Fibroblast of skin of left biceps (primary cell): ENCODE results near the gene LCP2.
A peak's percentile ranks its signal among the peaks of the same experiment; 100 is the strongest.

Experiments used
- DNase-seq, 2 experiments: peaks; one replicate each; pipeline ENCODE4 v3.0.0-alpha.2; 2013; ENCODE audit warnings: low read depth in 2 of 2

Gene LCP2

DNA sequence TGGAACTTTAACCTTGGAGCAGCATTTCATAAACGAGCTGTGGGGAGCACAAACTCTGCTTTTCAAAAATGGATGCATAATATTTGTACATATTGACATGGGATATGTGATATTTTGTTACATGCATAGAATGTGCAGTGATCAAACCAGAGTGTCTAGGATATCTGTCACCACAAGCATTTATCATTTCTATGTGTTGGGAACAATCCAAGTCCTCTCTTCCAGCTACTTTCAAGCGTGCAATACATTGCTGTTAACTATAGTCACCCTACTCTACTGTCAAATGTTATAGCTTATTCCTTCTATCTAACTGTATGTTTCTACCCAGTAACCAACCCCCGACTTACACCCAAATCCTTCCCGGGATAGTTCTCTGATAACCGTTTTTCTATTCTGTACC is 79.7 kb downstream of the LCP2 start:
- DNase-seq = peak in 1 of 2 experiments; percentile 18

DNA sequence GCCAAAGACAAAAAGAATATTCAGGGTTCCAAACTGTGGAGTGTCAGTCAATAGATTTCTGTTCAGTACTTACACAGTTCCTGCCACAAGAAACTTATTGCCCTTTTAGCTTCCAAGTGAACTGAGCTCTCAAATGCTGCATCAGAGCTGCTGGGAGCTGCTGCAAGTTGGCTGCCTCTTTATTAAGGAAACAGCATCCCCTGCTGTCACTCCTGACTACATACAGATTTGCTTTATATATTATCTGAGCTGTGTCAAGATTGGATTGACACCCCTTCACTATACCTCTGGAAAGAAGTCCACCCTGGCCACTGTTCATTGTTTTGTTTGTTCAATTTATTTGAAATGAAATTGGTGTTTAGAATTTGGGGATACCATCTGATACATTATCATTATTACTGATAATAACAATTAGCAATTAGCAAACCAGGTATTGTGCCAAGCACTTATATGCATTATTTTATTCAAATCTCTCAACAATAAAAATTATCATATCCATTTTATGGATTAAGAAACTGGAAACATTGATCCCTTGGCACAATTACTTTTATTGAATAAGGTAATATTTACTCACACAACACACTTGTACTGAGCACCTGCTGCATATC is 81.2 kb downstream of the LCP2 start:
- peak in 1 of 2 experiments; percentile 25 for DNase-seq

DNA sequence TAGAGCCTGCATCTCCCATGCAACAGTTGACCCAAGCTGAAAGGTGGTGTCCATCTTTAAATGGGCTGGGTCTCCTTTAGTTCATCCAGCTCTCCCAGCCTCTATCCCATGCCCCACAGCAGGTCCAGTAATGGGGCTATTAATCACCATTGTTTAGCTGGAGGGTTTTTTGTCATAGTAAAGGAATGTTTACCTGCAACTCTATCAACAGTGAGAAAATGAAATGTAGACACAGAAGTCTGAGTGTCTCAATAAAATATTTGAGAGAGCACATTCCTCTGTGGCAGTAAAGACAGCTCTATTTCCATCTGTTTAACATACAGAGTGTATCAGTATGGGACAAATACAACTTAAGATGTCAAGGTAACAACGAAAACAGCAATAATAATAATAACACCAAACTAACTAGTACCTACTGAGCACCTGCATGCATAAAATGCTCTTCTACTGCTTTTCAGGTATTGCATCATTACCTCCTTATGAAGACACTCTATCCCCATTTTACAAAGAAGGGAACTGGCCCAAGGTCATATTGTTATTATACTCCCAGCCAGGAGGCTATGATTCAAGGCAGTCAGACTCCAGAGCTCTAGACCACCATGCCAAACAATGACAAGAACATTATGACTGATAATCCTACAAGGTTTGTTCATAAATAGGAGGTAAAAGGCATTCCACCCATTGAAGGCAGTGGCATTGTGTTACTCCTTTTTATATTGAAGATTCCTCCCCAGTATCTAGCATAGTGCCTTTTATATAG is 85.8 kb downstream of the LCP2 start:
- no peak for DNase-seq

DNA sequence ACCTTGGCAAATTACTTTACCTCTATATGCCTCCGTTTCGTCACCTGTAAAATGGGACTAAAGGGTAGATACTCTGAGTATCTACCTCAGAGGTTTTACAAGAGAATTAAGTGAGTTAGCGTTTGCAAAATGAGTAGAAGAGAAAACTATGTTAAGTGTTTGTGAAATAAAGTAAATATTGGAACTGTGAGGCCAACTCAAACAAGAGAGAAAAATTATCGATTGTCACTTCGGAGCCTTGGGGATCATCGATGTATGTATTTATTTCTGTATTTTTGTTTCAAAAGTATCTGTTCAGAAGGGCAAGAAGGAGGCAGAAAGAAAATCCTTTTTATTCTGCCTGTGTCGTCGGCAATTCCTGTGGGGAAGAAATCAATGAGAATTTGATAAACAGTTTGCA is 90.6 kb downstream of the LCP2 start:
- no peak for DNase-seq

DNA sequence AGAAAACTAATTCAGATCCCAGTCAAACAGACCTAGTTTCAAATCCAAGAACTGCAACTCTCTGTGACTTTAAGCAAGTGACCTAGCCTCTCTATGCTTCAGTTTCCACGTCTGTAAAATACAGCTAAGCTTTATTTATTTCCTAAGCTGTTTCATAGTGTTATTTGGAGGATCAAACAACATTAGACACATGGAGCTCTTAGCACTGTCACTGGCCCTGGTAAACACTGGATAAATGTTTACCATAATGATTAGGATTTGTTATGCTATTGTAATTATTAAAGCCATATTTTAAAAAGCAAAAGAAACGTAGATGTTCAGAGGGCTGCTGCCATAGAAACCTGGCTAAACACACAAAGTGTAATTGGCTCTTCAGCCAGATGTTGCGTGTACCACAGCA is 91.4 kb downstream of the LCP2 start:
- no peak for DNase-seq

DNA sequence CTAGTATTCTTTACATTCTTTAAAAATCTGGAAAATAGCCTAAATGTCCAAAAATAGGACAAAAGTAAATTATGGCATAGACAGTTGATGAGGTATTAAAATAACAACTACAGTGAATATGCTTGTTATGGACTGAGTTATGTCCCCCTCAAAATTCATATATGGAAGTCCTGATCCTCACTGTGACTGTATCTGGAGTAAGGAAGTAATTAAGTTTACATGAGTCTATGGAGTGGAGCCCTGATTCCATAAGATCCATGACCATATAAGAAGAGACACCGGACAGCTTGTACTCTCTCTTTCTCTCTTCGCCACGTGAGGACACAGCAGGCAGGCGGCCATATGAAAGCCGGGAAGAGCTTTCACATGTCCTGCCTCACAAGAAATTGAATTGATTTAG is 93.4 kb downstream of the LCP2 start:
- DNase-seq = no peak

DNA sequence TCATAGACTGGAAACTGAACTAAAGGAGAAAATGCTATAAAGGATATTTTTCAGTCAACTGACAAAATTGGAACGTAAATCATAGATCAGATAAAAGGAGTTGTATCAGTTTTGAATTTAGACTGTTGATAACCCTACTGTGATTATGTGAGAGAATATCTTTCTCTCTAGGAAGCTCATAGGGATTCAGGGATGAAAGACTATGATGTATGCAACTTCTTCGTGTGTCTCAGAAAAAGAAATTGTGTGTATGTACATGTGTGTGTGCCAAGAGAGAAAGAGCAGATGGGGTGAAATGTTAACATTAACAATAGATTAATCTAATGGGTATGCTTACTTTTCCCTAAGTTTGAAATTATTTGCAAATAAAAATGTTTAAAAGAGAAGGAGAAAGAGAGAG is 95.5 kb downstream of the LCP2 start:
- DNase-seq = no peak

DNA sequence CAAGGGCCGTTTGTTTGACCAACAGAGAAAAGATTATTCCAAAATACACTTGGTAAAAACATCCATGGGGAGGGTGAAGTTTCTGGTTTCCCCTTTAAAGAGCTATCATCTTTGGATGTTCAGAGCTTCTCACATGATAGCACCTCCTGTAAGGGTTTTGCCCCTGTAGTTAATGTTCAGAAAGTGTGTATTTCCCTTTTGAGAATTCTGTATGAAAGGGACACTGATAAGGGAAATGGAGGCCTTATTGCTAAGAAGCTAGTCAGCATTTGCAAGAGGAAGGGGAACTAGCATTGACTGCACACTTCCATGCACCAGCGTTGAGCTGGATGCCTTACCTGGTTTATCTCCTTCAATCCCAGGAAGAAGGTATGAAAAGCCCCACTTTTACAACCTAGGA is 96.3 kb downstream of the LCP2 start:
- DNase-seq = no peak

DNA sequence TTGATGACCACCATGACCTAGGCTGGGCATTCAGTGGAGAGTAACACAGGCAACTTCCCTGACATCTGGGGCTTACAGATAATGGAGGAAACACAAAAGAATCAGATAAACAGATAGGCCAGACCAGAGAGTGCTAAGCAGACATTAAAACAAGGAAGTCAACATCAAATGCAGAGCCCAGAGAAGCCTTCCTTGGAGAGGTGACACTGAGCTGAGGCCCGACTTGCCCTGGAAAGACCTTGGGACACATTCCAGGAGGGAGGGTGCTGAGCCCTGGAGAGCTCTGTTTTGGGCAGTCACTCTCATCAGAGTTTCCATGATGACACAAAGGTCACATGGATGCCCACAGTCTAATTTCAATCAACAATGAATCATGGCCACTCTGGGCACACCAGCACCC is 96.7 kb downstream of the LCP2 start:
- DNase-seq = no peak
